GM19238 (cell line): Measurements from ENCODE around the gene MAZ.

ENCODE experiments used
- DNase-seq: peaks from one replicate; pipeline ENCODE4 v3.0.0; 2011; ENCODE audit warnings: low spot score; ENCODE audit not compliant: insufficient read length

MAZ gene

DNA sequence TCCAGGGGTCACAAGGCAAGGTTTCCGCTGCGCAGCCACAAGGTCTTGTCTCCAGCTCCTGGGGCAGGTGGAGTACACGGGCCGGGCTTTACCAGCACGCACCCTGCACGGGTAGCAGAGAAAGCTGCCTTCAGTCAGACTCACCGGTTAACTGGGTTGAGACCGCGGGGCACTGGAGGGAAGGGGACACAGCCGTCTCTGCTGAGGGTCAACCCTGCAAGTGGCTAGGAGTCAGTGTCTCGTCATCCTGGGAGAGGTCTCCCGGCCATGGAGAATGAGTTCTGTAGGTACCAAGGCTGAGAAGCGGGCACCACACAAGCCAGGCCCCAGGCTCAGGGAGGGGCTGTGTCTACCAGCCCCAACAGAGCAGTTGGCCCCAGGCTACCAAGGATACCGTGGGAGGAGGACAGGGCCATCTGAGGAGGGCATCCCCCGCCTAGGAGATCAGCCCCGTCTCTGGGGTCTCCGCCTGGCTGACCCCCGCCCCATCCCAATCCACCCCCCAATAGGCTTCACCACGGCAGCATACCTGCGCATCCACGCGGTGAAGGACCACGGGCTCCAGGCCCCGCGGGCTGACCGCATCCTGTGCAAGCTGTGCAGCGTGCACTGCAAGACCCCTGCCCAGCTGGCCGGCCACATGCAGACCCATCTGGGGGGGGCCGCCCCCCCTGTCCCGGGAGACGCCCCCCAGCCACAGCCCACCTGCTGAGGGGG is 2.9 kb downstream of the MAZ start:
- no peak for DNase-seq

GRCh38 chr16:29809850-29810698 is 3.7 kb downstream of the MAZ start:
- DNase-seq: no peak

DNA sequence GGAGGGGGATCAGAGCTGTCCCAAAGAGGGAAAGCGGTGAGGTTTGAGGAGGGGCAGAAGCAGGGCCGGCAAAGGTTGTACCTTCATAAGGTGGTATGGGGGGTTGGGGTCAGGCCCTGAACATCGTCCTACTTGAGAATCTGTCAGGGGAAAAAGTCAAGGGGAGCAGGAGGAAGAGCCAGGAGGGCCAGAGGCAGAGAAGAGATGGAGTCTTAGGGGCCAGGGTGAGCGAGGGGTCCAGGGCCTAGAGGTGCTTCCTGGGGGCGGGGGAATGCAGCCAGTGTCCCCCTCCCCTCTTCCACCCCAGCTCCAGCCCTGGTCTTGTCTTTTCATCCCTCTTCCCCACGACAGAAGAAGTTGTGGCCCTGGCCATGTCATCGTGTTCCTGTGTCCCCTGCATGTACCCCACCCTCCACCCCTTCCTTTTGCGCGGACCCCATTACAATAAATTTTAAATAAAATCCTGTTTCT is 4.4 kb downstream of the MAZ start:
- DNase-seq: no peak

DNA sequence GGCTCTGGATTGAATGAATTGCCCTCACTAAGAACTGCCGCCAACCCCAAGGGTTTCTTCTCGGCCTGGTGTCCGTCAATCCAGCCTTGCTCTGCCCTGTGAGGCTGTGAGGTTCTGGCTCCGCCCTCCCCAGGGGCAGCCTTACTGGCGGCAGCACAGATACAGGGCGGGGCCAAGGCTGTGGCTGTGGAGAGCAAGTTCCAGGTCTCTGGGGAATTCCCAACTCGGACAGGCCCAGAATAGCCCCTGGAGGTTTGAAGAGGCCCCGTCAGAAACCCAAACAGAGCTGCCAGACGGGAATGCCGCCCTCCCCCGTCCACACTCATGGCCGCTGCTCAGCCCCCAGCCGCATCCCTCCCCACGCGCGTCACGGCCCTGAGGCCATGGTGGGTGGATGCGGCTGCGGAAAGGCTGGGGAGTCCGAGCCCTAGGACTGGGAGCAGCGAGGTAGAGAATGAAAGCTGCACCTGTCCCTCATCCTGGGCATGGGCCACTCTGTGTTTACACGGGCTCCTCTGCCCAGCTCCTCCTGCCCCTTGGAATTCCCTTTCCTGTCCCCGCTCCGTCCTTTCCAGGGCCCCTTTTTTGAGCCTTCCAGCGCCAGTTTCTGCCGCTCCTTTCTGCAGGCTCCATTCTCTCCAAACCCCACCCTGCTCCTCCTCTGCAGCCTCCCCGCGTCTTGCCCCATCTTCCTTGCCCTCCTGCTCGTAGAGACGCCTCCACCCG is 5.0 kb downstream of the MAZ start:
- peak; percentile 75 for DNase-seq

DNA sequence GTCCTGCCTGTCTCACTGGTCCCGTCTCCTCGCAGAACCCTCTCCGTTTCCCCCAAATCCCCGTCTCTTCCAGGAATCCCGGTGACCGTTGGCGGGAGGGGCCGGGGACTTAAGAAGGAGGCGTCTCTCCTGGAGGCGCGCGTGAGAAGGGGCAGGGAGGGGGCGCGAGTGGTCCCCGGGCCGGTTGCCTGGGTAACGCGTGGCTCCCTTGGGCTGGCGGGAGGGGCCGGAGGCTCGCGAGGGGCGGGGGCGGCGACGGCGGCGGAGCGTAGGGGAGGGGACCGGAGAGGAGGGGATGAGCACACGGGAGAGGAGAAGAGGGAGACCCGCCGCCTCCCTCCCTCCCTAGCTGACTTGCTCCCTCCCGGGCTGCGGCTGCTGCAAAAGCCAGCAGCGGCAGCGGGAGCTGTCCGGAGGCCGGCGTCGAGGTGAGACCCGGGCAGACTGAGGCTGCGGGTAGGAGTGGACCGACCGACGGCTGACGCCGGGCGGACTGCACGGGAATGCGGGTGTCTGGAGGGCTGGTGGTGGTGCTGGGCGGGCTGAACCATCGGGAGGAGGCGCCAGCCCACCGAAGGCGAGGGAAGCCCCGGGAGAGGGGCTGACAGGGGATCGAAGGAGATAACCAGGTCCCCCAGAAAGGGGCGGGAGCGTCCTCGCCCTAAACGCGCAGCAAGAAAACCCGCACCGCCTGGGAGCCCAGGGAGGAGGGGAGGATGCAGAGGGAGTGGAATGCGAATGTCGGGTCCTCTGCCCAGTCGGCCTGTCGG is 5.8 kb downstream of the MAZ start, which contains the start of gene PRRT2:
Gene PRRT2 (plus strand): TSS at position 298 of the 770 bp plus-strand sequence. CDS start 862 bp downstream, outside the sequence.
- DNase-seq: no peak

DNA sequence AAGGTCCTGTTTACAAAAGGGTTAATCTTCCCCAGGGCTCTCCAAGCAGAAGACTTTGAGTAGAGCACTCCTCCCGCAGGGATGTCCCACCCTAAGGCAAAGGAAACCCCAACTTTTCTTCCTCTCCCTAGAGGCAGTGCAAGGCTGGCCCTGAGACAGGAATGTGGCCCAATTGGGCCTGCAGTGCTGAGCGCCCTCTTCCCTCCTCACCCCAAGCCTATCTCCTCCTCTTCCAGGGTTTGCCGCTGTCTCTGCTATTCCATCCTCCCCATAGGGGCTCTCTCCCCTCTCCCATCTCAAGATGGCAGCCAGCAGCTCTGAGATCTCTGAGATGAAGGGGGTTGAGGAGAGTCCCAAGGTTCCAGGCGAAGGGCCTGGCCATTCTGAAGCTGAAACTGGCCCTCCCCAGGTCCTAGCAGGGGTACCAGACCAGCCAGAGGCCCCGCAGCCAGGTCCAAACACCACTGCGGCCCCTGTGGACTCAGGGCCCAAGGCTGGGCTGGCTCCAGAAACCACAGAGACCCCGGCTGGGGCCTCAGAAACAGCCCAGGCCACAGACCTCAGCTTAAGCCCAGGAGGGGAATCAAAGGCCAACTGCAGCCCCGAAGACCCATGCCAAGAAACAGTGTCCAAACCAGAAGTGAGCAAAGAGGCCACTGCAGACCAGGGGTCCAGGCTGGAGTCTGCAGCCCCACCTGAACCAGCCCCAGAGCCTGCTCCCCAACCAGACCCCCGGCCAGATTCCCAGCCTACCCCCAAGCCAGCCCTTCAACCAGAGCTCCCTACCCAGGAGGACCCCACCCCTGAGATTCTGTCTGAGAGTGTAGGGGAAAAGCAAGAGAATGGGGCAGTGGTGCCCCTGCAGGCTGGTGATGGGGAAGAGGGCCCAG is 6.7 kb downstream of the MAZ start:
- DNase-seq: no peak

DNA sequence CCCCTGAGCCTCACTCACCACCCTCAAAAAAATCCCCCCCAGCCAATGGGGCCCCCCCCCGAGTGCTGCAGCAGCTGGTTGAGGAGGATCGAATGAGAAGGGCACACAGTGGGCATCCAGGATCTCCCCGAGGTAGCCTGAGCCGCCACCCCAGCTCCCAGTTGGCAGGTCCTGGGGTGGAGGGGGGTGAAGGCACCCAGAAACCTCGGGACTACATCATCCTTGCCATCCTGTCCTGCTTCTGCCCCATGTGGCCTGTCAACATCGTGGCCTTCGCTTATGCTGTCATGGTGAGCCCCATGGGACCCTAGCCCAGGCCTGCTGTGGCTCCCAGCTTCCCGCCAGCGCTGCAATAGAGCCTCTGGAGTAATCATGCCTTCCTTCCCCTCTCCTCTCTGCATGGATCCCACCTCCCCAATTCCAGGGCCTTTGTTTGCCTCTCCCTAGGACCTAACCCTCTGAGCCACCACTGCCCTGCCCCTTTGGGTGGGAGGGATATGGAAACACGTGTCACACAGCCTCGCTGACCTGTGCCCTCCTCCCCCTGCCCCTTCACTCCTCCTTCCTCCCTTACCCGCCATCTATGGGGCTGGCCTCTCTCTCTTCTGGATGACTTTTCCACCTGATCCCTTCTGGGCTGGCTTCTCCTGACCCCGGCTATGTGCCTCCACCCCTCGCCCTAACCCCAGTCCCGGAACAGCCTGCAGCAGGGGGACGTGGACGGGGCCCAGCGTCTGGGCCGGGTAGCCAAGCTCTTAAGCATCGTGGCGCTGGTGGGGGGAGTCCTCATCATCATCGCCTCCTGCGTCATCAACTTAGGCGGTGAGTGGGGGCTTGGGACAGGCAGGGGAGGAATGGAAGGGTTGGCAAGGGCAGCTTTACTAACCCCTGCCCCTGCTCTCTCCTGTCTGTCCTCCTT is 7.6 kb downstream of the MAZ start:
- DNase-seq: no peak

DNA sequence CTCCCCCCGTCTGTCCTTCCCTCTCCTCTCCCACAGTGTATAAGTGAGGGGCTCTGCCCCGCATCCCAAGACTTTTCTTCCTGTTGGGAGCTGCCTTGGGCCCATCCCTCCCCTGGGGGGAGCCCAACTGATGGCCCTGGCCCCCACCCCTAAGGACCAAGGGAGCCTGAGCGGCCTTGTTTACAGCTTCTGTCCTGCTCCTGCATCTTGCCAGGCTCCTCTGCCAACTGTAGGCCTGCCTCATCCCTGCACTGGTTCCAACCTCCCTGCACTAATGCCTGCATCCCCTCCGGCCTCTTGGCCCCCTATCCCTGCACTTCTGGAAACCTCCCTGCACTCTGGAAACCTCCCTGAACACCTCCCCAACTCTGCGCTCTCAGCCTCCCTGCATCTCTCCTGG is 8.3 kb downstream of the MAZ start:
- DNase-seq: no peak

DNA sequence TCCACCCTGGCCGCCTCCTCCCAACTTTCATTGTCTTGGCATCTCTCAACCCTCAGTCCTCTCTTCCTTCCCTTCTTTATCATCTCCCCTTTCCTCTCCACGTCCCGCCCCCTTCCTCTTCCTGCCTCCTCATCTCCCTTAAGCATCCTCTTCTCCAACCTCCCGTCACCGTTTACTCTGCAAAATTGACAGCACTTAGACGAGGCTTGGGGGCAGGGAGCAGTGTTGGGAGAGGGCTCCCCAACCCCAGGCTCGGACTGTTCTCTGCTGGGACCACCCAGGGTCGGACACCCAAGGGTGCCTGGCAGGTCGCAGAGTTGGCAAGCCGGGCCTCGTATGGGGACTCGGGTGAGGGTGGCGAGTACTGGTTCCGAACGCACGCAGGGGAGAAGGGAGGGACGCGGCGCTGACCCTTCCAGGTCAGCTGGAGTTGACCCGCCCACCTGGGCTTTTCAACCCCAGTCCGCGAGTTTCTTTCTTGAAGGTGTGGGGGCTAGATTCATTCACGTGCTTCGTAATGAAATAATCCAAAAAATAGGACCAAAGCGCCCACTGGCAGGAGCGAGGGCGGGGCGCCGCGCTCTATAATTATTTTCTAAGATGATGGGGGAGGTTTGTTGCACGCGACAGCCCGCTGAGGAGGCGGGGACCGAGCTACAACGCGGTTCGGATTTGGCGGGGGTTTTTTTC is 8.8 kb downstream of the MAZ start:
- DNase-seq: no peak

DNA sequence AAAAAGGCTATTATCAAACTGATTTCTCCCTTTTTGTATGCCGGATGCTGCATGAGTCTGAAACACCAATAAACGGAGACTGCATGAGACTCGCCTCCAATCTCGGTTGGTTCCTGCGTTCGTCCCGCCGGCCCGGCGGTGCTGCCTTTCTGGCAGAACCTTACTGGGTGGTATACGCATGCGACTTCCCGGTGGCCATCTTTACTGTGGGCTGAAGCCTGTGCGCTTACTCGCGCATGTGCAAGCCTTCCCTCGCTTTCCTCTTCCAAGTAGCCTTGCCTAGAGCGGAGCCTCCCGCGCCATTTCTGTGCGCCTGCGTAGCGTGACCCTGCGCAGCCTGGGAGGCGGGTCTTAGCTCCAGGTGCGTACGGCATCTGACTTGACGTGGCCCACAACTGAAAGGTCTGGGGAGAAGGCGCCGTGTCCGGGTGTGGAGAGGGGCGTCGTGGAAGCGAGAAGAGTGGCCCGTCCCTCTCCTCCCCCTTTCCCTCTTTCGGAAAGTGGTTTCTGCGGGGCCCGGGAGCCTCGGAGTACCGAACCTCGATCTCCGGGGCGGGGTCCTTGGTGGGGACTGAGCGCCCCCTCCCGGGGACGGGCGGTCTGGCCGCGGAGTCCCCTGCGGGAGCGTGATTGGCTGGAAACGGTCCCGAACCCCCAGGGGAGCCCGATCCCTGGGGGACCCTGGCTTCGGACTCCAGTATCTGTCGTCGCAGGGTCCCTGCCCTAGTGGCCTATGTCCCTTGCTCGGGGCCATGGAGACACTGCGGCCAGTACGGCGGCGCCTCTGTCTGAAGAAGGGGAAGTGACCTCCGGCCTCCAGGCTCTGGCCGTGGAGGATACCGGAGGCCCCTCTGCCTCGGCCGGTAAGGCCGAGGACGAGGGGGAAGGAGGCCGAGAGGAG is 9.7 kb downstream of the MAZ start, which contains the start of gene PAGR1:
Gene PAGR1 (plus strand): TSS at position 360 of the 901 bp plus-strand sequence. CDS start 374 bp downstream, at position 734.
- DNase-seq: peak; percentile 97

DNA sequence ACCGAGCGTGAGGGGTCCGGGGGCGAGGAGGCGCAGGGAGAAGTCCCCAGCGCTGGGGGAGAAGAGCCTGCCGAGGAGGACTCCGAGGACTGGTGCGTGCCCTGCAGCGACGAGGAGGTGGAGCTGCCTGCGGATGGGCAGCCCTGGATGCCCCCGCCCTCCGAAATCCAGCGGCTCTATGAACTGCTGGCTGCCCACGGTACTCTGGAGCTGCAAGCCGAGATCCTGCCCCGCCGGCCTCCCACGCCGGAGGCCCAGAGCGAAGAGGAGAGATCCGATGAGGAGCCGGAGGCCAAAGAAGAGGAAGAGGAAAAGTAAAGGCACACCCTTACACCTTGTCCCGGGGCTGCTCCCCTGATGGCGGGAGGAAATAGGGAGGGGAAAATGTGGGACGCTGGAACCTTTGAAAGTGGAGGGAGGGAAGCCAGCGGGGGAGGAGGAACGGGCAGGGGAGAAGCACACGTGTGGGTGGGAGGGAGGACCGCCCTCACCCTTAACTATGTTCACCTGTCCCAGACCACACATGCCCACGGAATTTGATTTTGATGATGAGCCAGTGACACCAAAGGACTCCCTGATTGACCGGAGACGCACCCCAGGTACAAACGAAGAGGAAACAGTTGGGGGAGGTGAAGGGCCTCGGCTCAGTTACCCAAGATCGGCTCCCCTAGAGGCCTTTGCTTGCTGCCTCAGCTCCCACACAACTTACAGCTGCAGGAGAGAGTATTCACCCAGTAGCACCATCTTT is 10.5 kb downstream of the MAZ start:
- DNase-seq: peak; percentile 46

GRCh38 chr16:29818082-29818481 is 11.8 kb downstream of the MAZ start:
- DNase-seq: no peak

- DNase-seq: no peak
Measured at GRCh38 chr16:29819506-29819905, 13.2 kb downstream of the MAZ start.

GRCh38 chr16:29820271-29820701 is 14.0 kb downstream of the MAZ start, which contains the start of gene MVP:
MVP (plus strand) TSS chr16:29820462; CDS start chr16:29830550, 10,088 bp downstream.
- DNase-seq: peak; percentile 63

GRCh38 chr16:29820730-29821642 is 14.7 kb downstream of the MAZ start:
- peak; percentile 69 for DNase-seq
